Effector memory CD8-positive, alpha-beta T cell (primary cell): ENCODE results near the gene DCC.

Experiments
- ATAC-seq: fragments of 150-1000 bp; cut with Tn5 transposase; replicated peaks from 2 replicates; pipeline ENCODE4 v1.10.0; 2021; ENCODE audit warnings: mild to moderate bottlenecking, moderate library complexity
- DNase-seq, 3 experiments: peaks; one replicate each; pipeline ENCODE4 v3.0.0; 2021
- H3K27ac Mint-ChIP-seq, 2 donors: one replicate each; pipeline ENCODE4 v1.8.0; 2022; ENCODE audit warnings: mild to moderate bottlenecking in 2 of 2, mixed read lengths in 2 of 2, moderate library complexity in 2 of 2
- H3K27me3 Mint-ChIP-seq, 2 donors: one replicate each; pipeline ENCODE4 v1.8.0; 2022; ENCODE audit warnings: mixed read lengths in 2 of 2
- H3K36me3 Mint-ChIP-seq: one replicate; pipeline ENCODE4 v1.8.0; 2022; ENCODE audit warnings: mild to moderate bottlenecking, moderate library complexity, mixed read lengths; ENCODE audit not compliant: insufficient read depth
- H3K4me1 Mint-ChIP-seq, 2 donors: one replicate each; pipeline ENCODE4 v1.8.0; 2022; ENCODE audit warnings: low read depth in 2 of 2, mixed read lengths in 2 of 2
- H3K4me3 Mint-ChIP-seq, 2 donors: one replicate each; pipeline ENCODE4 v1.8.0; 2022; ENCODE audit warnings: mild to moderate bottlenecking in 2 of 2, mixed read lengths in 2 of 2, moderate library complexity in 2 of 2
- H3K9me3 Mint-ChIP-seq, 2 donors: one replicate each; pipeline ENCODE4 v1.8.0; 2022; ENCODE audit warnings: mixed read lengths in 2 of 2

The DCC gene

DNA sequence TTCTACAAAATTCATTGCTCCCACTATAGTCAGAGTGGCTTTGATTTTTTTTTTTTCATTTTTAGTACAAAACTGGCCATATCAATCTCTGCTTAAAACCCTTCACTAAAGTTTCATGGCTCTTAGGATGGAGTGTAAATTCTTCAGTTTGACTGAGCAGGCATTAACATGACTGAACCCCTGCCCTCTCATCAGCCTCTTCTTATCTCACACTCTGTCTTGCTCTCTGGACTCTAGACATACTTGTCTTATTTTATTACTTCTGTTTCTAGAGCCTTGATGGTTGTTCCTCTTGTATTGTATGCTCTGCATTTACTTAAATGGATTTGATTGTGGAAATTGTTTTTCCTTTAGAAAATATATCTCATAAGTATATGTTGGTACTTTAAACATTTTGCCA lies 272.4 kb downstream of the DCC start:
- Mint-ChIP-seq H3K27ac (no peak overlapping the region), H3K9me3 (peaks cover 7 to 10% of the 10 kb centered on the region in 2 donors), H3K27me3 (no peaks in the 10 kb centered on the region), H3K4me3 (no peak overlapping the region), H3K36me3 (peaks cover 3% of the 10 kb centered on the region), H3K4me1 (no peaks in the 10 kb centered on the region)
- DNase-seq: no peak
- ATAC-seq: no peak

DNA sequence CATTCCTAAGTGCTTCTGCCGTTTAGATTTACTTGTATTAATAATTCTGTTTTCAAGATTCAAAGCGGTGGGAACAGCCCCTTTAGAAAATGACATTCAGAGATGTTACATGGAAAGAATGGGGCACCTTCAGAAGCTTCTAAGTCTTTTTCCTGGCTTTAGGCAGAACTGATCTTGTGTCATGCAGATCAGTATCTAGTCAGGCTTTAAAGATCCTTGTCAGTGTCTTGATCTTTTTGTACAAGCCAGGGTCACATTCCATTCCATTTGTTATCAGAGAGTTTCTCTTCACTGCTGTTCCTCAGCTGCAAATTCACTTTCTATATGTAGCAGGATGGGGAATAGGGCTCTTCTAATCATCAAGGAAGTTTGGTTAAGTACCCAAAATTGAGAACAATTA lies 275.3 kb downstream of the DCC start:
- no peak for DNase-seq
- H3K9me3 Mint-ChIP-seq: peaks cover 6 to 10% of the 10 kb centered on the region in 2 donors
- H3K36me3 Mint-ChIP-seq: no peaks in the 10 kb centered on the region
- H3K4me3 Mint-ChIP-seq: no peak overlapping the region
- no peak for ATAC-seq
- no peak overlapping the region for H3K27ac Mint-ChIP-seq
- H3K4me1 Mint-ChIP-seq: no peaks in the 10 kb centered on the region
- no peaks in the 10 kb centered on the region for H3K27me3 Mint-ChIP-seq

DNA sequence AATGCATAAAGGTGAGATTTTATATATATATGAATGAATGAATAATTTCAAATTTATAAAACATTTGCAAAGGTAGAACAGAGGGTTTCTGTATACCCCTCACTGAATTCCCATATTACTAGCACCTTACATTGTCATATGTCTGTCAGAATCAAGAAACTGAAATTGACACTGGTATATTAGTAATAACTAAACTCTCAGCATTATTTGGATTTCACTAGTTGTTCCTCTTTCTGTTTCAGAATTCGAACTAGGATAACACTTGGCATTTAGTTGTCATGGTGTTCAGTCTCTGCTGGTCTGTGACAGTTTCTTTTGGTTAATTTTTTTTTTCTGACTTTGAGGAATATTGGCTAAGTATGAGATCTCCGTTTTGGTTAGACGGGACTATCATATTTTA lies 275.9 kb downstream of the DCC start:
- Mint-ChIP-seq H3K9me3 (peaks cover 6 to 10% of the 10 kb centered on the region in 2 donors), H3K27me3 (no peaks in the 10 kb centered on the region), H3K36me3 (no peaks in the 10 kb centered on the region), H3K27ac (no peak overlapping the region), H3K4me1 (no peaks in the 10 kb centered on the region), H3K4me3 (no peak overlapping the region)
- DNase-seq (no peak), ATAC-seq (no peak)

DNA sequence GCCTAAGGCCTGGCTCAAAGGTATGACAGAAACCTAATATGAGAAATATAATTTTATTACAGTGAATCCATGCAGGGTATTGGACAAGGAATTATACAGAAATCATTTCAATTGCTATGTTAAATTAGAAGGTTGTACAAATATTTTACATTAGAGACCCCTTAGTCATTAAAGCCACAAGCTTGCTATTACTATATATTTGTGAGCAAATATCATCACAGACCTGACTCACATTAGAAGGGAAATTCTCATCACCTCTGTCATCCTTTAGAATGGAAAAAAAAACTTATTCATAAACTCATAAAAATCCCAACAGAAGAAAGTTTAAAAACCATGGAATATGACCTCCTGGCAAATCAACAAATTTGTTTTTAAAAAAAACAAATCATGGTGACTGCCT lies 277.9 kb downstream of the DCC start:
- Mint-ChIP-seq H3K27me3 (no peaks in the 10 kb centered on the region), H3K27ac (no peak overlapping the region), H3K4me3 (no peak overlapping the region), H3K9me3 (peaks cover 6 to 10% of the 10 kb centered on the region in 2 donors), H3K36me3 (no peaks in the 10 kb centered on the region), H3K4me1 (no peaks in the 10 kb centered on the region)
- no peak for DNase-seq
- no peak for ATAC-seq

DNA sequence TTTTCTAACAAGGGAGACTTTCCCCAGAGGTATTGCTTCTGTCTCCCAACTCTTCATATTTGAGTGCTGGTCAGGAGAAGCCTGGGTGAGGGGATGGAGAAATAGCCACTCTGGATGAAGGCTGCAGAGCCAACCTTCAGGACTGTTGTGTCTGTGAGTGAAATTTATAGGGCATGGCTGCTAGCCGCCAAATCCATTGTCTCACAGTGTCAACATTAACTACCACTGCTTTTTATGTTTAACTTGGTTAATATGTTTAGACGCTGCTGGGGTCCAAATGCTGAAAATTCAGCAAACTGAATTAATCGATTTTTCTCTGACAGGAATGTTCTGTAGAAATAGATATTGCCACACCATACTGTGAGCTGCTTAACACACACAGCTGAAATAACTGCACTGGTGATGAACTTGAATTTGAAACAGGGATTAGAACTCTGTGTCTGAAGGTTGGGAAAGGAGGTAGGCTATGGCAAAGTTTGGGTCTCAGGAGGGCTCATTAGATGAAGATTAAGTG lies 281.0 kb downstream of the DCC start:
- no peak overlapping the region for H3K4me3 Mint-ChIP-seq
- H3K27ac Mint-ChIP-seq: no peak overlapping the region
- H3K4me1 Mint-ChIP-seq: no peaks in the 10 kb centered on the region
- H3K27me3 Mint-ChIP-seq: no peaks in the 10 kb centered on the region
- no peaks in the 10 kb centered on the region for H3K36me3 Mint-ChIP-seq
- H3K9me3 Mint-ChIP-seq: peaks cover 6 to 10% of the 10 kb centered on the region in 2 donors
- DNase-seq (no peak), ATAC-seq (no peak)

DNA sequence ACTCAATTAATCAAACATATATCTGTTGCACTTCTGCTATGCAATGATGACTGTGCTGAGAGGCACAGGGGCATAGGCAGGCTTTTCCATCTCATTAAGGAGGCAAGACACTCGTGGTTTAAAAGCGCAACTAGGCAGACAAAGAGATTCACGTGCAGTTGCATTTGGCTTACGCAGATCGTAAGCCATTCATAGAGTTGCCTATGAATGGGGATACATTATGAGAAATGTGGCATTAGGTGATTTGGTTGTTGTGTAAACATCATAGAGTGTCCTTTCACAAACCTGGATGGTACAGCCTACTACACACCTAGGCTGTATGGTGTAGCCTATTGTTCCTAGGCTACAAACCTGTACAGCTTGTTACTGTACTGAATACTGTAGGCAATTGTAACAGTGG lies 284.7 kb downstream of the DCC start:
- Mint-ChIP-seq H3K36me3 (no peaks in the 10 kb centered on the region), H3K9me3 (peaks cover 0 to 4% of the 10 kb centered on the region in 2 donors), H3K4me1 (no peaks in the 10 kb centered on the region), H3K27ac (no peak overlapping the region), H3K4me3 (no peak overlapping the region), H3K27me3 (no peaks in the 10 kb centered on the region)
- ATAC-seq (no peak), DNase-seq (no peak)

DNA sequence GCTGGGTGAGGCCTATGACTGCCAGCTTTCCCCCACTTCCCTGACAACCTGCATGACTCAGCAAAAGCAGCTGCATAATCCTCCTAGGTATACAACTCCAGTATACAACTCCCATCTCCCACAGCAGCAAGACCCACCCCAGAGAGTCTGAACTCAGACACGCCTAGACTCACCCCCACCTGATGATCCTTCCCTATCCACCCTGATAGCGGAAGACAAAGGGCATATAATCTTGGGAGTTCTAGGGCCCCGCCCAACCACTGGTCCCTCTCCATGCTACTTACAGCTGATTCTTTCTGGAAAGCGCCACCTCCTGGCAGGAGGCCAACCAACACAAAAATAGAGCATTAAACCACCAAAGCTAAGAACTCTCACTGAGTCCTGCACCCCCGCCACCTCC lies 296.5 kb downstream of the DCC start:
- DNase-seq: no peak
- ATAC-seq: no peak
- Mint-ChIP-seq H3K9me3 (peaks cover 14% of the 10 kb centered on the region in 2 donors), H3K27ac (no peak overlapping the region), H3K27me3 (no peaks in the 10 kb centered on the region), H3K4me3 (no peak overlapping the region), H3K4me1 (no peaks in the 10 kb centered on the region), H3K36me3 (no peaks in the 10 kb centered on the region)

DNA sequence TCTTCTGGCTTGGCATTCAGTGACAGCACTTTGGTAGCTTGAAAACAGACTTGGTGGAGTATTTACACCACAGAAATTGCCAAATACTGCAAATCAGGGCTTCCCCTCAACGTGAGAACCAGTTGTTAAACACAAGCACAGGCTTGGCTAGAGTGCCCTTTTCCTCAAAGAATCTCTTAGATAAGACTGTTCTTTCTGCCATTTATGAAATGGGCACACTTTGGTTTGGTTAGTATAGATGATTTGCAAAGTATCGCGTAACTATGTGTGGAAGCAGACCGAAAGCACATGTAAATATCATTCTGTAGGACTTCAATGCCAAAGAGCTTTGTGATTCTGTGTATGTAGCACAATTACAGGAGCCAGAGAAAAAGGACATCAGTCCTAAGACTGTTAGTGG lies 308.2 kb downstream of the DCC start:
- Mint-ChIP-seq H3K4me3 (no peak overlapping the region), H3K9me3 (peaks cover 8 to 11% of the 10 kb centered on the region in 2 donors), H3K4me1 (no peaks in the 10 kb centered on the region), H3K27ac (no peak overlapping the region), H3K27me3 (no peaks in the 10 kb centered on the region), H3K36me3 (no peaks in the 10 kb centered on the region)
- no peak for DNase-seq
- no peak for ATAC-seq

DNA sequence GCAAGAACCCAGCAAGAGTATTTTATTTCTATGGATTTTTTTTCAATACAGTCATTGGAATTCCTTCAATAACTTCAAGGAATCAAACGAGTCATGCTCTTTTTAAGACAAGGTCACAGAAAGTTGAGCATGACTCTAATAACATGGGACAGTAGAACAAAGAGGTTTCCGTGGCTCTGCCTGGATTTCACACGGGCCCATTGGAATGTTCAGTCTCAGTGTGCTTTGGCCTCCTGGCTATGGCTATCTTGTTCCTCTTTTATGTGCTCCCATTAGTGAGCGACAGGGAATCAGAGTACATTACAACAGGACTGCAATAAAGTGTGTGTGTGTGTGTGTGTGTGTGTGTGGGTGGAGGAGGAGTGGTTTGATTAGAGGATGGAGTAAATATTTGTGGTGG lies 312.4 kb downstream of the DCC start:
- ATAC-seq: no peak
- no peaks in the 10 kb centered on the region for H3K4me1 Mint-ChIP-seq
- H3K27ac Mint-ChIP-seq: no peak overlapping the region
- H3K9me3 Mint-ChIP-seq: peaks cover 0 to 3% of the 10 kb centered on the region in 2 donors
- H3K4me3 Mint-ChIP-seq: no peak overlapping the region
- H3K27me3 Mint-ChIP-seq: no peaks in the 10 kb centered on the region
- no peaks in the 10 kb centered on the region for H3K36me3 Mint-ChIP-seq
- no peak for DNase-seq

DNA sequence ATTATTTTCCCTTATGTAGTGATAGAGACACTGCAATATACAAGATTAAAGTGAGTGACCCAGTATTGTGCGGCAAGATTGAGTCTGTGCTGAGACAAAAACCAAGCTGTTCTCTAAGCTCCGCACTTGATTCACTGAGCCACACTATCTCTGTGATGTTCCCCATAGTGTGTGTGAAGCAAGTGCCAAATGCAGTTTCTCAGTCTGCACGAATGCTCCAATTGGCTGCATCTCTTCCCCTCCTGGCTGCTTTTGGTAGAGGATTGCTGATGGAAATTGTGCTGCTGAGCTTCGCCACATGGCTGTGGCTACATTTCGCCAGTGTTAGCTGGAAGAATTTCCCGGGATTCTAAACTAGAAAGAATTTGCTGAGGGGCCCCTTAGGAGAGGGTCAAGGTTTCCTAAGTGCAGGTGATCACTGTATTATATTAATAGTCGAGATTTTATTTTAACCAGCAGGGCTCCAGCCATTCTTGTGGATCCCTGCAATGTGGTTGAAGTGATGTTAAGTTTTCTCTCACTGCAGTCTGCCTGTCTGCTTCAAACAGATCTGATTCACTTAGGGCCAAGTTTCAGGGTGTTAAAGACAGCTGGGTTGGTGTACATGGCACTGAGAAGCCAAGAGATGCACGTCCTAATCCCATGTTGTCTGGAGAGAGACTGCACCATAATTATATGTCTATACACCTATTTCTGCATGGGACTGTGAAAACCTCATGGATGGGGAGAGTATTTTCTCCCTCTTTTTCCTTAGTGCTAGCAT lies 317.2 kb downstream of the DCC start:
- Mint-ChIP-seq H3K27ac (no peak overlapping the region), H3K9me3 (peaks cover 0 to 14% of the 10 kb centered on the region in 2 donors)

DNA sequence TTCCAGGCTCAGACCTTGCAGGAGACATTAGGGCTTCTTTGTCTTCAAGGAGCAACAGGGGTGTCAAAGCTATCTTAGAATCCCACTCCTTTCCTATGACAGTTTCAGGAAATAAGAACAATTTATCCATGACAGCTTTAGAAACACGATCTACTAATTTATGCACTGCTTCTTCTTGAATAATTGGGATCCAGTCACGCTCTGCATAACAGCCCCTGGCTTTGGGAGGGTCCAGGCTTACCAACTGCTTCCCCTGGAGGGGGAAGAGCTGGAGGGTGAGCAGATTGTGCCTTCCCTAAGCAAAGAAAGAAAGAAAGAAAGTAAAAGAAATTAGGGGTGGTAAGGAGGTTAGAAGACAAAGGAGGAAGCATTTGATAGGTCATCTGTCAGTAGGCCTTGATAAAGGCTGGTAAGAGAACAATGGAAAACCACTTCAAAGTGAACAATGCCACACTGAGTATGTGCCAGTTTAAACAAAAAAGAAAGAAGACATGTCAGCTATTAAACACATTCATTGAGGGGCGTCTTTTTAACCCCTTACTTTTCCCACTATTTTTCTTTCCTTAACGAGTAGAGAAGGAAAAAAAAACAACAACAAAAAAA lies 327.6 kb downstream of the DCC start:
- no peaks in the 10 kb centered on the region for H3K36me3 Mint-ChIP-seq
- H3K4me3 Mint-ChIP-seq: no peak overlapping the region
- H3K27me3 Mint-ChIP-seq: no peaks in the 10 kb centered on the region
- H3K4me1 Mint-ChIP-seq: no peaks in the 10 kb centered on the region
- DNase-seq (no peak), ATAC-seq (no peak)
- H3K27ac Mint-ChIP-seq: no peak overlapping the region
- peaks cover 7 to 14% of the 10 kb centered on the region in 2 donors for H3K9me3 Mint-ChIP-seq

More for the DNA sequence above, 317.2 kb downstream of the DCC start:
- Mint-ChIP-seq H3K36me3 (no peaks in the 10 kb centered on the region), H3K4me3 (no peak overlapping the region), H3K27me3 (no peaks in the 10 kb centered on the region), H3K4me1 (no peaks in the 10 kb centered on the region)
- DNase-seq (no peak), ATAC-seq (no peak)

DNA sequence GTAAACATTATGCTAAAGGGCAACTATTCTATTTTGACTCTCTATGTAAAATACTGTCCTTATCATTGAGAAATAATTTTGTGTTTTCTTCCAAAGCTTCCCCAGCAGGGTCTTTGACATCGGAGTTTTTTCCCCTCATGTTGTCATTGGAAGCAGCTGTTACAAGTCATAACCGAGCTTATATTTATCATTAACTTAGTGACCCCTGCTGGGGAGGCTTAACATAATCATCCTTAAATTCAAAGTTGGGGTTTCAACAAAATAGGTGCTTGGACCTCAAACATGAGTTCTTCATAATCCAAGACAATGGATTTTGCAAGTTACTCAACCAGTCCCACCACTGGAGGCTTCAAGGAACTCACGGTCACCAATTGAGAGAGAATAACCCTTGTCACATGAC lies 330.9 kb downstream of the DCC start:
- H3K4me3 Mint-ChIP-seq: no peak overlapping the region
- H3K27me3 Mint-ChIP-seq: no peaks in the 10 kb centered on the region
- H3K4me1 Mint-ChIP-seq: no peaks in the 10 kb centered on the region
- DNase-seq: no peak
- no peaks in the 10 kb centered on the region for H3K36me3 Mint-ChIP-seq
- H3K9me3 Mint-ChIP-seq: peaks cover 2 to 14% of the 10 kb centered on the region in 2 donors
- ATAC-seq: no peak
- no peak overlapping the region for H3K27ac Mint-ChIP-seq

DNA sequence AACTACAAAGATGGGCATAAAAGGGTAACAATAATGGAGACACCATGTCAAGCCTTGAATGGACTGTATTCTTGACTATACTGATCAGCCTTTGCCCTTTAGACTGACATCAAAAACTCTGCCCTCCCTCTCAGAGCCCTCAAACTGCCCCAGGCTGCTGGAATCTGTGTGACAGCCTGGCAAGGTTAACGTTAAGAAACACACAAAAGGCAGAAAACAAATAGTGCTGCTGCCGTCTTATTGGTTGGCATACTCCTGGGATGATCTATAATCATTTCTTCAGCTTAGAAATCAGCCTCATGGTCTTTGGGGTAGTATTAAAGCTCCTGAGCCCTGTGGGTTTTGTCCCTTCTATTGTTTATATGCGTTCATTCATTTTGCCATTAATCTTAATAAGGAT lies 338.0 kb downstream of the DCC start:
- DNase-seq (no peak), ATAC-seq (no peak)
- peaks cover 0 to 5% of the 10 kb centered on the region in 2 donors for H3K9me3 Mint-ChIP-seq
- H3K36me3 Mint-ChIP-seq: no peaks in the 10 kb centered on the region
- no peak overlapping the region for H3K27ac Mint-ChIP-seq
- no peaks in the 10 kb centered on the region for H3K4me1 Mint-ChIP-seq
- no peak overlapping the region for H3K4me3 Mint-ChIP-seq
- no peaks in the 10 kb centered on the region for H3K27me3 Mint-ChIP-seq

DNA sequence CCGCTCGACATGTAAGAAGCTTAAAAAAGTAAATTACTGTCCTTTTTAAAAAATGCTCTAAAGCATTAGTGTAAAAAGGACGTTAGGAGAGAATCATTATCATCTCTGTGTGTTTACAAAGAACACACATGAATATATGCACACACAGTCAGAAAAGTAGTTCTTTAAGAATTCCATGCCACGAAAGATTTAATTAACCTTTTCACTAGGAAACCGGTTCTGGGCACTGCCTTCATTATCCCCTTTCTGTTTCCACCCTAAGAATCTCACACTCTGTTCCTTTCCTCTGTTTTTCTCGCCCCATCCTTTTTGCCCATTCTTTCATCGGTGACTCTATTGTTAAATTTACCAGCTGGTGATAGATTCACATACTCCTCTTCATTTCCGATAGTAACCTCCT lies 338.6 kb downstream of the DCC start:
- H3K4me3 Mint-ChIP-seq: no peak overlapping the region
- no peaks in the 10 kb centered on the region for H3K4me1 Mint-ChIP-seq
- H3K36me3 Mint-ChIP-seq: no peaks in the 10 kb centered on the region
- ATAC-seq: no peak
- no peaks in the 10 kb centered on the region for H3K27me3 Mint-ChIP-seq
- peaks cover 0 to 5% of the 10 kb centered on the region in 2 donors for H3K9me3 Mint-ChIP-seq
- H3K27ac Mint-ChIP-seq: no peak overlapping the region
- DNase-seq: no peak
